ENCODE measurements around the gene CARNS1. TPM values are rescaled to one million over a fixed set of nuclear protein-coding genes. Genes with fewer than 3 reads are reported as not detected.

CARNS1 gene
- total and polyA plus RNA-seq, 2 donors (not counting 1 experiment from before 2014, with no cell fraction given) = 0.05 to 0.17 TPM

DNA sequence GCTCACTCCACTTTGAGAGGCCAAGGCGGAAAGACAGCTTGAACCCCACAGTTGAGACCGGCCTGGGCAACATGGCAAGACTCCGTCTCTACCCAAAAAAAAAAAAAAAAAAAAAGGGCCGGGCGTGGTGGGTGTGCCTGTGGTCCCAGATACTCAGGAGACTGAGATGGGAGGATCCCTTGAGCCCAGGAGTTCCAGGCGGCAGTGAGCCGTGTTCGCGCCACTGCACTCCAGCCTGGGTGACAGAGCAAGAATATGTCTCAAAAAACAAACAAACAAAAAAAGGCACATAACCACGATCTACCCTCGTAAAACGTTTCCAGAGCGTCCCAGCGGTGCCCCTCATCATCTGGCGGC is 24.6 kb upstream of the CARNS1 start:
- no peaks in the 10 kb centered on the region for H3K27me3 ChIP-seq (ENCODE audit: control insufficient read depth, insufficient read depth, low read length)
- H3K4me2 ChIP-seq (ENCODE audit: extremely low read depth, insufficient read depth, low read length) = peak overlapping the region; percentile 89
- no peak for TF ChIP-seq EZH2 (IDR thresholded peaks at IDR 0.05; ENCODE audit: low read length, missing control alignments)
- TF ChIP-seq, protein P1, sequence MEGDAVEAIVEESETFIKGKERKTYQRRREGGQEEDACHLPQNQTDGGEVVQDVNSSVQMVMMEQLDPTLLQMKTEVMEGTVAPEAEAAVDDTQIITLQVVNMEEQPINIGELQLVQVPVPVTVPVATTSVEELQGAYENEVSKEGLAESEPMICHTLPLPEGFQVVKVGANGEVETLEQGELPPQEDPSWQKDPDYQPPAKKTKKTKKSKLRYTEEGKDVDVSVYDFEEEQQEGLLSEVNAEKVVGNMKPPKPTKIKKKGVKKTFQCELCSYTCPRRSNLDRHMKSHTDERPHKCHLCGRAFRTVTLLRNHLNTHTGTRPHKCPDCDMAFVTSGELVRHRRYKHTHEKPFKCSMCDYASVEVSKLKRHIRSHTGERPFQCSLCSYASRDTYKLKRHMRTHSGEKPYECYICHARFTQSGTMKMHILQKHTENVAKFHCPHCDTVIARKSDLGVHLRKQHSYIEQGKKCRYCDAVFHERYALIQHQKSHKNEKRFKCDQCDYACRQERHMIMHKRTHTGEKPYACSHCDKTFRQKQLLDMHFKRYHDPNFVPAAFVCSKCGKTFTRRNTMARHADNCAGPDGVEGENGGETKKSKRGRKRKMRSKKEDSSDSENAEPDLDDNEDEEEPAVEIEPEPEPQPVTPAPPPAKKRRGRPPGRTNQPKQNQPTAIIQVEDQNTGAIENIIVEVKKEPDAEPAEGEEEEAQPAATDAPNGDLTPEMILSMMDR (conservative IDR thresholded peaks at IDR 0.05 in 1 of 2, IDR thresholded peaks at IDR 0.05 in 1 of 2; ENCODE audit: low read depth in 1 of 2, low read length in 2 of 2) = no peak
- peak overlapping the region; percentile 78 for H3K9ac ChIP-seq (ENCODE audit: insufficient read depth, low read length)
- H3K4me3 ChIP-seq (replicated peaks in 1 of 4; ENCODE audit: control extremely low read depth in 1 of 4, insufficient read depth in 1 of 4, low read depth in 3 of 4, low read length in 4 of 4) = peak overlapping the region; percentile 90 to 95 (median 92)
- no peaks in the 10 kb centered on the region for H3K4me1 ChIP-seq (ENCODE audit: control insufficient read depth, extremely low read depth, insufficient read depth, low read length)
- H2AFZ ChIP-seq (ENCODE audit: low read length) = no peak overlapping the region
- H3K79me2 ChIP-seq (ENCODE audit: control insufficient read depth, insufficient read depth, low read length) = peaks cover 4% of the 10 kb centered on the region
- H3K9me3 ChIP-seq (ENCODE audit: control insufficient read depth, insufficient read depth, low read depth, low read length) = no peaks in the 10 kb centered on the region
- H4K20me1 ChIP-seq (ENCODE audit: control insufficient read depth, extremely low read depth, insufficient read depth, low read length) = no peaks in the 10 kb centered on the region
- H3K36me3 ChIP-seq (ENCODE audit: control insufficient read depth, insufficient read depth, low read length) = peaks cover 2% of the 10 kb centered on the region
- no peak for DNase-seq (ENCODE audit: low read depth in 2 of 2)
- peak overlapping the region; percentile 80 for H3K27ac ChIP-seq (ENCODE audit: insufficient read depth, low read length)

DNA sequence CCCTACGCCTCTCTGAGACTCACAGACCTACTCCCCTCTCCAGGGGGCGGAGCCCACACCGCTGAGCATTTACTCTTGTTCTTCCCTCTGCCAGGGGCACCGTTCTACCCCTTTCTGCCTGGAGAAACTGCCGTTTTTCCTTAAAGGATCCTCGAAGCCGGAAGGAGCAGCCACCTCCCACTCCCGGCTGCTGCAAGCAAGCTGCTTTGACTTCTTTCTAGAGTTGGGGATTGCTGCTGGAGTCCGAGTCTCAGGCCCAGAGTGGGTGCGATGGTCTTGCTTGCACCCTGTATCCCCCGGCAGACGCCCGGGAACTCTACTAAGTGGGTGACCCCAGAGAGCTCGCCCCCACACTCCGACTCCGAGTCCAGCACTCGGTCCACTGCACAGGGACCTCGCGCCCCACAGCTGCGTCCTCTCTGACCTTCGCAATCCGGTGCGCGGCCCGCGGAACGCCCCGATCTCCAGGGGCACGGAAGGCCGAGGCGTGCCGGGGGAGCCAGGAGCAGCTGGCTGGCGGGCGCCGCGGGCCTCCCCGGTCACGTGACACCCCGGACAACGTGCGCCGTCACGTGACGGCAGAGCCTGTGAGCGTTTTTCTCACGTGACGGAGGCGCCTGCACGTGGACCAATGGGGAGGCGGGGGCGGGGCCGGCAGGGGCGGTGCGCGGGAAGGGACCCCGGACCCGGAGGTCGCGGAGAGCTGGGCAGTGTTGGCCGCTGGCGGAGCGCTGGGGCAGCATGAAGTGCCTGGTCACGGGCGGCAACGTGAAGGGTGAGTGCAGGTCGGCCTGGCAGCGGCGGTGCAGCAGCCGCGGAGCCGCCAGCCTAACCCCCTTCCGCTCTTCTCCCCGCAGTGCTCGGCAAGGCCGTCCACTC is 23.9 kb upstream of the CARNS1 start, which contains the start of gene RAD9A:
Gene RAD9A (plus strand): TSS at position 683 of the 879 bp plus-strand sequence. CDS start 59 bp downstream, at position 742.
- no peaks in the 10 kb centered on the region for H3K4me1 ChIP-seq (ENCODE audit: control insufficient read depth, extremely low read depth, insufficient read depth, low read length)
- DNase-seq (ENCODE audit: low read depth in 2 of 2) = peak; percentile 88 to 92
- H3K27ac ChIP-seq (ENCODE audit: insufficient read depth, low read length) = peak within 1 kb of the TSS; percentile 80
- peak within 1 kb of the TSS; percentile 78 for H3K9ac ChIP-seq (ENCODE audit: insufficient read depth, low read length)
- H3K9me3 ChIP-seq (ENCODE audit: control insufficient read depth, insufficient read depth, low read depth, low read length) = no peaks in the 10 kb centered on the region
- H3K27me3 ChIP-seq (ENCODE audit: control insufficient read depth, insufficient read depth, low read length) = no peaks in the 10 kb centered on the region
- TF ChIP-seq, protein P1 (conservative IDR thresholded peaks at IDR 0.05 in 1 of 2, IDR thresholded peaks at IDR 0.05 in 1 of 2; ENCODE audit: low read depth in 1 of 2, low read length in 2 of 2) = no peak
- no peak for TF ChIP-seq EZH2 (IDR thresholded peaks at IDR 0.05; ENCODE audit: low read length, missing control alignments)
- H3K36me3 ChIP-seq (ENCODE audit: control insufficient read depth, insufficient read depth, low read length) = peaks cover 2% of the 10 kb centered on the region
- peak within 1 kb of the TSS; percentile 84 for H2AFZ ChIP-seq (ENCODE audit: low read length)
- H4K20me1 ChIP-seq (ENCODE audit: control insufficient read depth, extremely low read depth, insufficient read depth, low read length) = no peaks in the 10 kb centered on the region
- peak within 1 kb of the TSS; percentile 94 for H3K4me2 ChIP-seq (ENCODE audit: extremely low read depth, insufficient read depth, low read length)
- peak within 1 kb of the TSS; percentile 90 to 95 (median 92) for H3K4me3 ChIP-seq (replicated peaks in 1 of 4; ENCODE audit: control extremely low read depth in 1 of 4, insufficient read depth in 1 of 4, low read depth in 3 of 4, low read length in 4 of 4)
- peaks cover 4% of the 10 kb centered on the region for H3K79me2 ChIP-seq (ENCODE audit: control insufficient read depth, insufficient read depth, low read length)

DNA sequence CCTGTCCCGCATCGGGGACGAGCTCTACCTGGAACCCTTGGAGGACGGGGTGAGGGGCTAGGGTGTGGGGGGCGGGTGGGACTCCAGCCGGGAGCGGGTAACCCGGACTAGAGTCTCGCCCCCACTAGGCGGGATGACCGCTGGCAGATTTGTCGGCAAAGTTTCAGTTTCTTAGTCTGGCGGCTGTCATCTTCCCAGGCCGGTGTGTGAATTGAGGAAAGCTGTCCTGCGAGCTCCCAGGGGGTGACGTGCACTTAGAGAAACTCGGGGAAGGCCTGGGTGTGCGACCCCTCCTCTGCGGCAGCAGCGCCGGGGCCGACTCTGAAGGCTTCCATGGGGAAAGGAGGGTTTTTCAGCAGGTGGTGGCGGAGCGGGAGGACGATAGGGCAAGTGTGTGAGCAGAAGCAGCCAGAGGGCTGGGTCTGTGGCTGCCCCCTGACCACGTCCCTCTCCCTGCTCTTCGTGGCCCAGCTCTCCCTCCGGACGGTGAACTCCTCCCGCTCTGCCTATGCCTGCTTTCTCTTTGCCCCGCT is 23.2 kb upstream of the CARNS1 start:
- TF ChIP-seq, protein P1 (conservative IDR thresholded peaks at IDR 0.05 in 1 of 2, IDR thresholded peaks at IDR 0.05 in 1 of 2; ENCODE audit: low read depth in 1 of 2, low read length in 2 of 2) = no peak
- TF ChIP-seq EZH2 (IDR thresholded peaks at IDR 0.05; ENCODE audit: low read length, missing control alignments) = no peak
- H3K36me3 ChIP-seq (ENCODE audit: control insufficient read depth, insufficient read depth, low read length) = peaks cover 2% of the 10 kb centered on the region
- H3K9ac ChIP-seq (ENCODE audit: insufficient read depth, low read length) = peak overlapping the region; percentile 71
- no peaks in the 10 kb centered on the region for H3K27me3 ChIP-seq (ENCODE audit: control insufficient read depth, insufficient read depth, low read length)
- H3K79me2 ChIP-seq (ENCODE audit: control insufficient read depth, insufficient read depth, low read length) = peaks cover 4% of the 10 kb centered on the region
- H3K27ac ChIP-seq (ENCODE audit: insufficient read depth, low read length) = peak overlapping the region; percentile 80
- H4K20me1 ChIP-seq (ENCODE audit: control insufficient read depth, extremely low read depth, insufficient read depth, low read length) = no peaks in the 10 kb centered on the region
- H3K4me3 ChIP-seq (replicated peaks in 1 of 4; ENCODE audit: control extremely low read depth in 1 of 4, insufficient read depth in 1 of 4, low read depth in 3 of 4, low read length in 4 of 4) = peak overlapping the region; percentile 66 to 95 (median 91)
- peak overlapping the region; percentile 94 for H3K4me2 ChIP-seq (ENCODE audit: extremely low read depth, insufficient read depth, low read length)
- H2AFZ ChIP-seq (ENCODE audit: low read length) = peak overlapping the region; percentile 84
- no peak for DNase-seq (ENCODE audit: low read depth in 2 of 2)
- no peaks in the 10 kb centered on the region for H3K9me3 ChIP-seq (ENCODE audit: control insufficient read depth, insufficient read depth, low read depth, low read length)
- no peaks in the 10 kb centered on the region for H3K4me1 ChIP-seq (ENCODE audit: control insufficient read depth, extremely low read depth, insufficient read depth, low read length)

All from fibroblast of lung (primary cell).